ENCODE data around the gene DNAJB6.

The DNAJB6 gene

GRCh38 chr7:157439761-157440160 lies 103.0 kb downstream of the DNAJB6 start:
- Histone ChIP-seq H3K9me3 (ENCODE audit: control insufficient read depth, insufficient read depth, low read depth, low read length) (peaks cover 21% of the 10 kb centered on the region), H3K9ac (ENCODE audit: low read length) (no peak overlapping the region), H3K36me3 (ENCODE audit: control insufficient read depth, insufficient read depth, low read length) (no peaks in the 10 kb centered on the region), H3K27ac (ENCODE audit: low read depth, low read length) (no peak overlapping the region), H3K4me1 (ENCODE audit: control insufficient read depth, insufficient read depth, low read length) (no peaks in the 10 kb centered on the region), H3K27me3 (ENCODE audit: control insufficient read depth, insufficient read depth, low read length) (no peaks in the 10 kb centered on the region), H3K4me3 (ENCODE audit: low read depth, low read length) (no peak overlapping the region)

DNA sequence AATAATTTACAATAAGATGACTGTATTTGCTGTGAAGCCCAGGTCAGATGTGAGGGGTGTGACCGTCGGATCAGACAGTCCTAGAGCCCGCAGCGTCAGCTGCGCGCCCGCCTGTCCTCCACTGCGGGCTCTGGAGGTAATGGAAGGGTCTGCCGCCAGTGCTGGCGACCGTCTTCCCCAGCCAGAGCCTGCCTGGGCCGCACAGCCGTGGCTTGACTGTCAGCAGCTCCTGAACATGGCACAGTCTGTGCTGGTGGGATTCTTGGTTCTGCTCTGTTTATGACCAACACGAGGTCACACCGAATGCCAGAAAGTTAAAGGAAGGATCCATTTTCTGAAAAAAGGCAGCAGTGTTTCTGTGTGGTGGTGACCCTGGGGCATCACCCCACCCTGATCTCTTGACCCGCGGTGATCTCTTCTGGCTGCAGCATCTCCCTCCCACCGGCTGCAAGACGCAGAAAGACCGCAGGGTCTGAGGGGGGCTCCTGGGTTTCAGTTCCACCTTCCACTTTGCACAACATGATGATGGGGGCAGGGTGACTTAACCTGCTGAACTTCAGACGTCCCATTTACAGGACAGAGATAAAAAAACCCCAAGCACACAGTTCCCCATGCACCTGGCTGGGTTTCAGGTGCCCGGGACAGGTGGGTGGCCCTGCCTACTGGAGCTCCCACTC lies 103.7 kb downstream of the DNAJB6 start:
- H3K9ac ChIP-seq (ENCODE audit: low read length): no peak overlapping the region
- no peaks in the 10 kb centered on the region for H3K27me3 ChIP-seq (ENCODE audit: control insufficient read depth, insufficient read depth, low read length)
- H3K36me3 ChIP-seq (ENCODE audit: control insufficient read depth, insufficient read depth, low read length): no peaks in the 10 kb centered on the region
- no peak overlapping the region for H3K4me3 ChIP-seq (ENCODE audit: low read depth, low read length)
- no peaks in the 10 kb centered on the region for H3K4me1 ChIP-seq (ENCODE audit: control insufficient read depth, insufficient read depth, low read length)
- peaks cover 21% of the 10 kb centered on the region for H3K9me3 ChIP-seq (ENCODE audit: control insufficient read depth, insufficient read depth, low read depth, low read length)
- no peak overlapping the region for H3K27ac ChIP-seq (ENCODE audit: low read depth, low read length)

GRCh38 chr7:157441023-157441399 lies 104.2 kb downstream of the DNAJB6 start:
- Histone ChIP-seq H3K27ac (ENCODE audit: low read depth, low read length) (no peak overlapping the region), H3K9ac (ENCODE audit: low read length) (no peak overlapping the region), H3K9me3 (ENCODE audit: control insufficient read depth, insufficient read depth, low read depth, low read length) (peaks cover 21% of the 10 kb centered on the region), H3K27me3 (ENCODE audit: control insufficient read depth, insufficient read depth, low read length) (no peaks in the 10 kb centered on the region), H3K4me1 (ENCODE audit: control insufficient read depth, insufficient read depth, low read length) (no peaks in the 10 kb centered on the region), H3K4me3 (ENCODE audit: low read depth, low read length) (no peak overlapping the region), H3K36me3 (ENCODE audit: control insufficient read depth, insufficient read depth, low read length) (no peaks in the 10 kb centered on the region)

GRCh38 chr7:157442456-157442855 lies 105.7 kb downstream of the DNAJB6 start:
- Histone ChIP-seq H3K4me3 (ENCODE audit: low read depth, low read length) (no peak overlapping the region), H3K4me1 (ENCODE audit: control insufficient read depth, insufficient read depth, low read length) (no peaks in the 10 kb centered on the region), H3K9me3 (ENCODE audit: control insufficient read depth, insufficient read depth, low read depth, low read length) (peaks cover 21% of the 10 kb centered on the region), H3K9ac (ENCODE audit: low read length) (no peak overlapping the region), H3K27ac (ENCODE audit: low read depth, low read length) (no peak overlapping the region), H3K27me3 (ENCODE audit: control insufficient read depth, insufficient read depth, low read length) (no peaks in the 10 kb centered on the region), H3K36me3 (ENCODE audit: control insufficient read depth, insufficient read depth, low read length) (no peaks in the 10 kb centered on the region)

GRCh38 chr7:157442993-157443831 lies 106.4 kb downstream of the DNAJB6 start:
- Histone ChIP-seq H3K36me3 (ENCODE audit: control insufficient read depth, insufficient read depth, low read length) (no peaks in the 10 kb centered on the region), H3K27me3 (ENCODE audit: control insufficient read depth, insufficient read depth, low read length) (no peaks in the 10 kb centered on the region), H3K27ac (ENCODE audit: low read depth, low read length) (no peak overlapping the region), H3K9ac (ENCODE audit: low read length) (no peak overlapping the region), H3K4me1 (ENCODE audit: control insufficient read depth, insufficient read depth, low read length) (no peaks in the 10 kb centered on the region), H3K9me3 (ENCODE audit: control insufficient read depth, insufficient read depth, low read depth, low read length) (peaks cover 21% of the 10 kb centered on the region), H3K4me3 (ENCODE audit: low read depth, low read length) (no peak overlapping the region)

DNA sequence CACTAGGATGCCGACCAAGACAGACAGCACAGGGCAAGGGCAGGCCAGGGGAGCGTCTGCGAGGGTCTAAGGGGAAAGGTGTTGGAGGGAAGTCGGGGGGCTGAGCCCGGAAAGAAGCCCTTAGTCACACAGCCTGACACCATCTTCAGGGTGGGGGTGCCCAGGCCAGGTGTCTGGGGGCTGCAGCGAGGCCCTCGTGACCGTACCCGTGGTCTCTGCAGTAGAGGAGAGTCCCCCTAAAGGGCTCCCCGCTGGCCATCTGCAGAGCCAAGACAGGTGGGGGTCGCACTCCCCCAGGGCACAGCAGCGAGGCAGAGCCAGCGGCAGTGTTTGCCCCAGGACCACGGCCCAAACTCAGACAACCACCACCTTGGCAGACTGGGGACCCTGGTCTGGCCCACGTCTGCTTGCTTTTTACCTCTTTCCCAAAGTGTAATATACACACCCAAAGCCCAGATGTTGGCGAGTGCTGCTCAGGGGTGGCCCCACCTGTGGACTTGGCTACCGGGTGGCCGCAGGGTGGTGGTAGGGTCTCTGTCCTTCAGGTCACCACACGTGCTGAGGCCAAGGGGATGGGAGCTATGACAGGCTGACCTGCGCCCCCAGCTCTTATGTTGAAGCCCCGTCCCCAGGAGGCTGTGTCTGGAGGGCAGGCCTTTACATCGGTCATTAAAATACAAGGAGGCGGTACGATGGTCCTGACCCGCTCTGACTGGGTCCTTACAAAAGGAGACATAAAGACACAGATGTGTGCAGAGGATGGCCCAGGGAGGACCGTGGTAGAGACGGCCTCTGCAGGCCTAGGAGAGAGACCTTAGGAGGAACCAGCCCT lies 107.4 kb downstream of the DNAJB6 start:
- H3K4me3 ChIP-seq (ENCODE audit: low read depth, low read length): no peak overlapping the region
- H3K27me3 ChIP-seq (ENCODE audit: control insufficient read depth, insufficient read depth, low read length): no peaks in the 10 kb centered on the region
- no peaks in the 10 kb centered on the region for H3K4me1 ChIP-seq (ENCODE audit: control insufficient read depth, insufficient read depth, low read length)
- H3K9ac ChIP-seq (ENCODE audit: low read length): no peak overlapping the region
- H3K36me3 ChIP-seq (ENCODE audit: control insufficient read depth, insufficient read depth, low read length): no peaks in the 10 kb centered on the region
- H3K9me3 ChIP-seq (ENCODE audit: control insufficient read depth, insufficient read depth, low read depth, low read length): peaks cover 16% of the 10 kb centered on the region
- no peak overlapping the region for H3K27ac ChIP-seq (ENCODE audit: low read depth, low read length)

GRCh38 chr7:157444843-157445135 lies 108.0 kb downstream of the DNAJB6 start:
- H3K27me3 ChIP-seq (ENCODE audit: control insufficient read depth, insufficient read depth, low read length): no peaks in the 10 kb centered on the region
- H3K4me1 ChIP-seq (ENCODE audit: control insufficient read depth, insufficient read depth, low read length): no peaks in the 10 kb centered on the region
- H3K27ac ChIP-seq (ENCODE audit: low read depth, low read length): no peak overlapping the region
- peaks cover 12% of the 10 kb centered on the region for H3K9me3 ChIP-seq (ENCODE audit: control insufficient read depth, insufficient read depth, low read depth, low read length)
- H3K4me3 ChIP-seq (ENCODE audit: low read depth, low read length): no peak overlapping the region
- no peaks in the 10 kb centered on the region for H3K36me3 ChIP-seq (ENCODE audit: control insufficient read depth, insufficient read depth, low read length)
- H3K9ac ChIP-seq (ENCODE audit: low read length): no peak overlapping the region

GRCh38 chr7:157445246-157445955 lies 108.6 kb downstream of the DNAJB6 start:
- H3K4me3 ChIP-seq (ENCODE audit: low read depth, low read length): no peak overlapping the region
- peaks cover 12% of the 10 kb centered on the region for H3K9me3 ChIP-seq (ENCODE audit: control insufficient read depth, insufficient read depth, low read depth, low read length)
- H3K27ac ChIP-seq (ENCODE audit: low read depth, low read length): no peak overlapping the region
- no peaks in the 10 kb centered on the region for H3K4me1 ChIP-seq (ENCODE audit: control insufficient read depth, insufficient read depth, low read length)
- no peaks in the 10 kb centered on the region for H3K27me3 ChIP-seq (ENCODE audit: control insufficient read depth, insufficient read depth, low read length)
- H3K9ac ChIP-seq (ENCODE audit: low read length): no peak overlapping the region
- no peaks in the 10 kb centered on the region for H3K36me3 ChIP-seq (ENCODE audit: control insufficient read depth, insufficient read depth, low read length)

- H3K4me3 ChIP-seq (ENCODE audit: low read depth, low read length): no peak overlapping the region
- no peak overlapping the region for H3K27ac ChIP-seq (ENCODE audit: low read depth, low read length)
- H3K4me1 ChIP-seq (ENCODE audit: control insufficient read depth, insufficient read depth, low read length): no peaks in the 10 kb centered on the region
- H3K36me3 ChIP-seq (ENCODE audit: control insufficient read depth, insufficient read depth, low read length): no peaks in the 10 kb centered on the region
- H3K9ac ChIP-seq (ENCODE audit: low read length): no peak overlapping the region
- H3K27me3 ChIP-seq (ENCODE audit: control insufficient read depth, insufficient read depth, low read length): no peaks in the 10 kb centered on the region
- H3K9me3 ChIP-seq (ENCODE audit: control insufficient read depth, insufficient read depth, low read depth, low read length): peaks cover 10% of the 10 kb centered on the region
These were observed 109.1 kb downstream of the DNAJB6 start for GRCh38 chr7:157445956-157446295.

DNA sequence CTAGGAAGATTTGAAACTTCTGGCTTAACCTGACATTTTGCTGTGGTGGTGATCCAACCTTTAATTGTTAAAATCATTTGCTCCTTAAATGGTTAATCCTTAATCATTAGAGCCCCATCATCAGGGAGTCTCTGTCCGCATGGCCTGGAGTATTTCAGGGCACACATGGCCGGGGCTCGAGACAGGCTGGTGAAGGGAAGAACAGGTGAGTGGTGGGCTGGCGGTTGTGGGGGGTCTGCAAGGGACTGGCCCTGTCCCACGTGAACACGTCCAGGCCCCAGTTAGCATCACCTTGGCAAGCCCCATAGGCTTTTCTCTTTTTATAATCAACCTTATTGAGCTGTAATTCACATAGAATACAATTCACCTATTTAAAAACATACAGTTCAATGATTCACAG lies 109.5 kb downstream of the DNAJB6 start:
- H3K27ac ChIP-seq (ENCODE audit: low read depth, low read length): no peak overlapping the region
- no peak overlapping the region for H3K4me3 ChIP-seq (ENCODE audit: low read depth, low read length)
- no peaks in the 10 kb centered on the region for H3K27me3 ChIP-seq (ENCODE audit: control insufficient read depth, insufficient read depth, low read length)
- peaks cover 8% of the 10 kb centered on the region for H3K9me3 ChIP-seq (ENCODE audit: control insufficient read depth, insufficient read depth, low read depth, low read length)
- H3K9ac ChIP-seq (ENCODE audit: low read length): no peak overlapping the region
- H3K36me3 ChIP-seq (ENCODE audit: control insufficient read depth, insufficient read depth, low read length): no peaks in the 10 kb centered on the region
- H3K4me1 ChIP-seq (ENCODE audit: control insufficient read depth, insufficient read depth, low read length): no peaks in the 10 kb centered on the region
